ENCODE measurements around the gene SEMA5A. TPM values are rescaled to one million over a fixed set of nuclear protein-coding genes. Genes with fewer than 3 reads are reported as not detected.

Gene SEMA5A
- total and polyA plus RNA-seq, 2 of the 13 experiments (the other 11 are each of a cell fraction or from before 2014, with no cell fraction given) = 0.01 TPM; not detected in 1

GRCh38 chr5:9128136-9128535 is 417.7 kb downstream of the SEMA5A start:
- no peaks in the 10 kb centered on the region for H4K20me1 ChIP-seq (ENCODE audit: insufficient read depth, low read length)
- no peak overlapping the region for H3K27ac ChIP-seq (ENCODE audit: extremely low read length, insufficient read depth, low read length)
- ChIA-PET CTCF (ENCODE audit: low intra/inter-chr PET ratio, low total read pairs) (no interaction called here), POLR2A (no interaction called here)
- H3K4me1 ChIP-seq (ENCODE audit: insufficient read depth, low read length) = no peaks in the 10 kb centered on the region
- no peaks in the 10 kb centered on the region for H3K36me3 ChIP-seq (replicated peaks in 1 of 2; ENCODE audit: control insufficient read depth in 1 of 2, insufficient read depth in 2 of 2, low read length in 2 of 2)
- H2AFZ ChIP-seq (ENCODE audit: low read length) = no peak overlapping the region
- H3K9me3 ChIP-seq (ENCODE audit: low read length) = peaks cover 37% of the 10 kb centered on the region; the same call in 1 of the 2 replicates
- intact Hi-C loops (cut with micrococcal nuclease; ENCODE audit: unreplicated experiment) = no loop called here
- DNase-seq (ENCODE audit: low spot score) (no peak), ATAC-seq (no peak), FAIRE-seq (no peak)
- 6% methylated on average over 2 of the region's 2 CpGs for WGBS (ENCODE audit: low lambda C conversion rate)
- no peak overlapping the region for H3K4me3 ChIP-seq (replicated peaks in 1 of 3; ENCODE audit: insufficient read depth in 1 of 3, low read depth in 2 of 3, low read length in 3 of 3)
- no TSS peak for BruUV-seq (replicated peaks)
- H3K27me3 ChIP-seq (ENCODE audit: control insufficient read depth in 1 of 2, insufficient read depth in 2 of 2, low read length in 2 of 2) = no peaks in the 10 kb centered on the region
- no peak overlapping the region for H3K9ac ChIP-seq (ENCODE audit: insufficient read depth, low read depth, low read length)
- in situ Hi-C loops (cut with HindIII; ENCODE audit: extremely low pct_ligation_motif_present, low pct_unique_long_range_greater_than_20kb) = no loop called here
- H3K4me2 ChIP-seq (ENCODE audit: low read depth, low read length) = no peak overlapping the region
- no peaks in the 10 kb centered on the region for H3K79me2 ChIP-seq (ENCODE audit: insufficient read depth, low read length)
- TF ChIP-seq ZBTB40 (IDR thresholded peaks at IDR 0.05) (no peak), ZBTB40 (CRISPR knock-in tag; IDR thresholded peaks at IDR 0.05) (no peak), ZNF749 (CRISPR knock-in tag; IDR thresholded peaks at IDR 0.05; ENCODE audit: borderline replicate concordance) (no peak), ZMAT3 (CRISPR knock-in tag; conservative IDR thresholded peaks at IDR 0.05) (no peak), ZNF747 (CRISPR knock-in tag; IDR thresholded peaks at IDR 0.05; ENCODE audit: borderline replicate concordance) (no peak), HMG20A (CRISPR knock-in tag; IDR thresholded peaks at IDR 0.05; ENCODE audit: borderline replicate concordance) (no peak), HMGA1 (CRISPR knock-in tag; conservative IDR thresholded peaks at IDR 0.05) (no peak), GLI4 (CRISPR knock-in tag; IDR thresholded peaks at IDR 0.05; ENCODE audit: borderline replicate concordance) (no peak), KDM5A (IDR thresholded peaks at IDR 0.05; ENCODE audit: borderline replicate concordance, low read length) (no peak), ZNF781 (CRISPR knock-in tag; IDR thresholded peaks at IDR 0.05; ENCODE audit: borderline replicate concordance, not compliant biosample characterization) (no peak), ZNF292 (CRISPR knock-in tag; IDR thresholded peaks at IDR 0.05; ENCODE audit: borderline replicate concordance, low read depth) (no peak), KAT8 (CRISPR knock-in tag; IDR thresholded peaks at IDR 0.05) (no peak), HNF1B (CRISPR knock-in tag; IDR thresholded peaks at IDR 0.05) (no peak), RFXAP (CRISPR knock-in tag; IDR thresholded peaks at IDR 0.05; ENCODE audit: borderline replicate concordance) (no peak)
